H9 (cell line): ENCODE results near the gene ANO10. TPM values are rescaled to one million over a fixed set of nuclear protein-coding genes. Genes with fewer than 3 reads are reported as not detected.

Experiments used
- DNase-seq: peaks from one replicate; pipeline ENCODE4 v3.0.0-alpha.2; 2017
- H2AFZ ChIP-seq: one replicate; pipeline ENCODE4 v1.6.1; 2013; ENCODE audit warnings: mild to moderate bottlenecking, low read length, control low read depth, moderate library complexity
- H2AK5ac ChIP-seq: 2 replicates; pipeline ENCODE4 v1.6.1; 2013; ENCODE audit warnings: low read length, control low read depth, mixed read lengths; ENCODE audit not compliant: insufficient read length
- H2BK120ac ChIP-seq: one replicate; pipeline ENCODE4 v1.6.1; 2013; ENCODE audit warnings: low read depth, mild to moderate bottlenecking, low read length, control low read depth, inconsistent platforms; ENCODE audit not compliant: poor library complexity, severe bottlenecking
- H2BK12ac ChIP-seq: 2 replicates; pipeline ENCODE4 v1.6.1; 2013; ENCODE audit warnings: low read length, control low read depth, mixed read lengths, low read depth; ENCODE audit not compliant: insufficient read length
- H2BK15ac ChIP-seq: 2 replicates; pipeline ENCODE4 v1.6.1; 2013; ENCODE audit warnings: low read depth, low read length, control low read depth
- H2BK20ac ChIP-seq: one replicate; pipeline ENCODE4 v1.6.1; 2013; ENCODE audit warnings: low read depth, mild to moderate bottlenecking, low read length, control low read depth, inconsistent platforms; ENCODE audit not compliant: poor library complexity, severe bottlenecking
- H2BK5ac ChIP-seq: 2 replicates; pipeline ENCODE4 v1.6.1; 2013; ENCODE audit warnings: low read length, control low read depth, mixed read lengths; ENCODE audit not compliant: insufficient read length
- H3K14ac ChIP-seq: 2 replicates; pipeline ENCODE4 v1.6.1; 2013; ENCODE audit warnings: low read length, control low read depth; ENCODE audit not compliant: insufficient read depth
- H3K18ac ChIP-seq: 2 replicates; pipeline ENCODE4 v1.6.1; 2013; ENCODE audit warnings: low read depth, mild to moderate bottlenecking, mixed read lengths, low read length, control low read depth; ENCODE audit not compliant: insufficient read length
- H3K23ac ChIP-seq: 2 replicates; pipeline ENCODE4 v1.6.1; 2013; ENCODE audit warnings: low read length, control low read depth, mixed read lengths, low read depth; ENCODE audit not compliant: insufficient read length
- H3K23me2 ChIP-seq: 2 replicates; pipeline ENCODE4 v1.6.1; 2013; ENCODE audit warnings: low read depth, mild to moderate bottlenecking, mixed read lengths, low read length, control low read depth; ENCODE audit not compliant: insufficient read length, poor library complexity, severe bottlenecking
- H3K27ac ChIP-seq: 2 replicates; pipeline ENCODE4 v1.5.1; 2013; ENCODE audit warnings: low read length, control low read depth, mixed read lengths, low read depth; ENCODE audit not compliant: insufficient read length
- H3K27me3 ChIP-seq: 2 replicates; pipeline ENCODE4 v1.6.1; 2013; ENCODE audit warnings: low read length, control low read depth, inconsistent platforms; ENCODE audit not compliant: insufficient read depth
- H3K4ac ChIP-seq: 2 replicates; pipeline ENCODE4 v1.6.1; 2013; ENCODE audit warnings: low read depth, mild to moderate bottlenecking, control low read depth, inconsistent platforms, low read length, moderate library complexity
- H3K4me1 ChIP-seq: 2 replicates; pipeline ENCODE4 v1.6.1; 2013; ENCODE audit warnings: low read length, control low read depth, inconsistent platforms; ENCODE audit not compliant: insufficient read depth
- H3K4me2 ChIP-seq: 2 replicates; pipeline ENCODE4 v1.6.1; 2013; ENCODE audit warnings: low read length, control low read depth, mixed read lengths; ENCODE audit not compliant: insufficient read length, insufficient read depth
- H3K56ac ChIP-seq: 2 replicates; pipeline ENCODE4 v1.6.1; 2013; ENCODE audit warnings: low read depth, mild to moderate bottlenecking, mixed read lengths, low read length, control low read depth; ENCODE audit not compliant: insufficient read length
- H3K79me1 ChIP-seq: 2 replicates; pipeline ENCODE4 v1.6.1; 2013; ENCODE audit warnings: low read depth, mild to moderate bottlenecking, moderate library complexity, low read length, control low read depth, inconsistent platforms; ENCODE audit not compliant: insufficient read depth, poor library complexity, severe bottlenecking
- H3K79me2 ChIP-seq: 2 replicates; pipeline ENCODE4 v1.6.1; 2013; ENCODE audit warnings: low read length, control low read depth, inconsistent platforms; ENCODE audit not compliant: insufficient read depth
- H3K9ac ChIP-seq: 2 replicates; pipeline ENCODE4 v1.6.1; 2013; ENCODE audit warnings: low read length, control low read depth, mixed read lengths; ENCODE audit not compliant: insufficient read length; ENCODE audit errors: extremely low read depth
- H3K9me3 ChIP-seq: one replicate; pipeline ENCODE4 v1.6.1; 2013; ENCODE audit warnings: low read depth, low read length, inconsistent platforms; ENCODE audit not compliant: control insufficient read depth
- H3T11ph ChIP-seq: one replicate; pipeline ENCODE4 v1.6.1; 2013; ENCODE audit warnings: mild to moderate bottlenecking, low read length, control low read depth, inconsistent platforms
- H4K20me1 ChIP-seq: one replicate; pipeline ENCODE4 v1.6.1; 2013; ENCODE audit not compliant: control insufficient read depth, insufficient read length, insufficient read depth
- H4K5ac ChIP-seq: 2 replicates; pipeline ENCODE4 v1.6.1; 2013; ENCODE audit warnings: low read depth, mild to moderate bottlenecking, mixed read lengths, low read length, control low read depth; ENCODE audit not compliant: insufficient read length
- H4K8ac ChIP-seq: replicated peaks from 2 replicates; pipeline ENCODE4 v1.6.1; 2013; ENCODE audit warnings: low read length, control low read depth, mixed read lengths, low read depth; ENCODE audit not compliant: insufficient read length
- H4K91ac ChIP-seq: 2 replicates; pipeline ENCODE4 v1.6.1; 2013; ENCODE audit warnings: low read depth, mild to moderate bottlenecking, moderate library complexity, mixed read lengths, low read length, control low read depth; ENCODE audit not compliant: insufficient read length
- H3K27ac Mint-ChIP-seq, 3 experiments: 2 replicates in 2 of 3; 3 replicates in 1 of 3; pipeline ENCODE4 v1.8.0; 2020 to 2021; ENCODE audit warnings: mixed read lengths in 3 of 3, mild to moderate bottlenecking in 1 of 3, moderate library complexity in 1 of 3
- H3K27me3 Mint-ChIP-seq: 2 replicates; pipeline ENCODE4 v1.8.0; 2021; ENCODE audit warnings: low read depth, mild to moderate bottlenecking, moderate library complexity, mixed read lengths
- H3K36me3 Mint-ChIP-seq, 3 experiments: 2 replicates in 2 of 3; 3 replicates in 1 of 3; pipeline ENCODE4 v1.8.0; 2020 to 2021; ENCODE audit warnings: low read depth in 3 of 3, mixed read lengths in 3 of 3; ENCODE audit not compliant: insufficient read depth in 1 of 3
- H3K4me1 Mint-ChIP-seq, 2 experiments: 2 replicates each; pipeline ENCODE4 v1.8.0; 2020; ENCODE audit warnings: mixed read lengths in 2 of 2
- H3K4me3 Mint-ChIP-seq, 2 experiments: 2 replicates in 1 of 2; 3 replicates in 1 of 2; pipeline ENCODE4 v1.8.0; 2020 to 2021; ENCODE audit warnings: mild to moderate bottlenecking in 2 of 2, mixed read lengths in 2 of 2, moderate library complexity in 1 of 2
- H3K9me3 Mint-ChIP-seq, 2 experiments: 2 replicates in 1 of 2; 3 replicates in 1 of 2; pipeline ENCODE4 v1.8.0; 2020; ENCODE audit warnings: mild to moderate bottlenecking in 2 of 2, mixed read lengths in 2 of 2, moderate library complexity in 1 of 2
- CTCF ChIP-seq: fragments of 200-600 bp; sonication (generic); conservative IDR thresholded peaks from 3 replicates; pipeline ENCODE4 v1.8.0; 2021; ENCODE audit warnings: antibody characterized with exemption, mild to moderate bottlenecking
- WGBS: extraction: QIAGEN DNeasy Blood & Tissue Kit; methylation state at CpG from one replicate; pipeline ENCODE4 v1.1.7; 2013; ENCODE audit warnings: missing lambda C conversion rate, low lambda C conversion rate, mixed read lengths; ENCODE audit not compliant: insufficient read length; ENCODE audit errors: extremely low coverage; 5-methylcytosine and 5-hydroxymethylcytosine counted together
- total RNA-seq: library from RNA; stranded (reverse); gene quantifications from 2 replicates; pipeline ENCODE4 v1.2.1, GENCODE V29; 2021

The ANO10 gene
- total RNA-seq, 1 experiment from 2014 or later, result 38.7 TPM

- H2AFZ ChIP-seq, result no peak overlapping the region
- H3K18ac ChIP-seq, result no peak overlapping the region
- H3T11ph ChIP-seq, result no peak overlapping the region
- no peak for TF ChIP-seq CTCF
- H3K79me2 ChIP-seq, result no peaks in the 10 kb centered on the region
- H4K8ac ChIP-seq, result no peak overlapping the region
- H3K27ac ChIP-seq, result no peak overlapping the region
- H2BK5ac ChIP-seq, result no peak overlapping the region
- H3K23ac ChIP-seq, result no peak overlapping the region
- H3K4me1 Mint-ChIP-seq, result peaks cover 20 to 29% of the 10 kb centered on the region in 2 experiments
- H3K9me3 Mint-ChIP-seq, result no peaks in the 10 kb centered on the region
- H4K91ac ChIP-seq, result no peak overlapping the region
- H3K27me3 Mint-ChIP-seq, result peaks cover 2% of the 10 kb centered on the region
- H4K5ac ChIP-seq, result no peak overlapping the region
- H3K4me3 Mint-ChIP-seq, result no peak overlapping the region
- H3K36me3 Mint-ChIP-seq, result peaks cover 19 to 48% (median 37%) of the 10 kb centered on the region in 3 experiments
- WGBS, result no CpG with 5 or more reads among the region's 14 CpGs
- H3K4me1 ChIP-seq, result no peaks in the 10 kb centered on the region; the same call in 1 of the 2 replicates
- no peak overlapping the region for H3K56ac ChIP-seq
- no peak overlapping the region for H2BK15ac ChIP-seq
- H3K27me3 ChIP-seq, result no peaks in the 10 kb centered on the region; the same call in 1 of the 2 replicates
- H3K14ac ChIP-seq, result no peak overlapping the region
- no peak overlapping the region for H2BK12ac ChIP-seq
- H3K27ac Mint-ChIP-seq, result no peak overlapping the region; a peak in 2 of 7 replicates
- H3K4me2 ChIP-seq, result no peak overlapping the region
- H3K9me3 ChIP-seq, result no peaks in the 10 kb centered on the region
- no peaks in the 10 kb centered on the region for H3K79me1 ChIP-seq
- H3K9ac ChIP-seq, result no peak overlapping the region
- no peak for DNase-seq
- no peak overlapping the region for H2BK120ac ChIP-seq
- H3K4ac ChIP-seq, result no peak overlapping the region
- H2BK20ac ChIP-seq, result no peak overlapping the region
- no peaks in the 10 kb centered on the region for H4K20me1 ChIP-seq
- H3K23me2 ChIP-seq, result no peaks in the 10 kb centered on the region
- no peak overlapping the region for H2AK5ac ChIP-seq
These were observed 274.6 kb downstream of the ANO10 start for GRCh38 chr3:43346978-43347749.
